Karpas-422 (cell line): ENCODE results near the gene HK3. TPM values are rescaled to one million over a fixed set of nuclear protein-coding genes. Genes with fewer than 3 reads are reported as not detected.

Experiments
- DNase-seq: peaks from one replicate; pipeline ENCODE4 v3.0.0-alpha.2; 2015
- H2AFZ ChIP-seq: fragments of 200-600 bp; sonication (generic); 2 replicates; pipeline ENCODE4 v1.6.1; 2014; ENCODE audit warnings: antibody characterized with exemption, low read length, mixed read lengths
- H3K27ac ChIP-seq: fragments of 200-600 bp; sonication (generic); 2 replicates; pipeline ENCODE4 v1.5.1; 2014; ENCODE audit warnings: mild to moderate bottlenecking, low read length, moderate library complexity
- H3K27me3 ChIP-seq: fragments of 200-600 bp; sonication (generic); 2 replicates; pipeline ENCODE4 v1.6.1; 2014; ENCODE audit warnings: low read length, mixed read lengths
- H3K36me3 ChIP-seq: fragments of 200-600 bp; sonication (generic); 2 replicates; pipeline ENCODE4 v1.6.1; 2014; ENCODE audit warnings: low read length, mixed read lengths; ENCODE audit not compliant: insufficient read depth
- H3K4me1 ChIP-seq: fragments of 200-600 bp; sonication (generic); 2 replicates; pipeline ENCODE4 v1.6.1; 2014; ENCODE audit warnings: mild to moderate bottlenecking, low read length, mixed read lengths
- H3K4me2 ChIP-seq: fragments of 200-600 bp; sonication (generic); 2 replicates; pipeline ENCODE4 v1.6.1; 2014; ENCODE audit warnings: low read length, low read depth, mild to moderate bottlenecking; ENCODE audit not compliant: poor library complexity, severe bottlenecking
- H3K4me3 ChIP-seq: fragments of 200-600 bp; sonication (generic); 2 replicates; pipeline ENCODE4 v1.5.1; 2014; ENCODE audit warnings: mild to moderate bottlenecking, antibody characterized with exemption, low read length, mixed read lengths
- H3K79me2 ChIP-seq: fragments of 200-600 bp; sonication (generic); 2 replicates; pipeline ENCODE4 v1.6.1; 2014; ENCODE audit warnings: mild to moderate bottlenecking, low read length, mixed read lengths
- H3K9ac ChIP-seq: fragments of 200-600 bp; sonication (generic); 2 replicates; pipeline ENCODE4 v1.6.0; 2014; ENCODE audit warnings: low read length
- H3K9me2 ChIP-seq: fragments of 200-600 bp; sonication (generic), shearing (Covaris generic); replicated peaks from 2 replicates; pipeline ENCODE4 v1.6.0; 2014; ENCODE audit warnings: mild to moderate bottlenecking, low read length, moderate library complexity; ENCODE audit not compliant: insufficient read depth
- H3K9me3 ChIP-seq: fragments of 300-700, 200-600 bp; sonication (generic); 2 replicates; pipeline ENCODE4 v1.6.1; 2014; ENCODE audit warnings: low read length, mixed read lengths
- H4K20me1 ChIP-seq: fragments of 200-600 bp; sonication (generic); 2 replicates; pipeline ENCODE4 v1.6.1; 2014; ENCODE audit warnings: mild to moderate bottlenecking, antibody characterized with exemption, low read length, low read depth; ENCODE audit not compliant: insufficient read depth
- total RNA-seq: library from RNA; depleted of rRNA; stranded (reverse); fragments of >200 nt; shearing (Covaris generic); gene quantifications from 2 replicates; pipeline ENCODE4 v1.2.3, GENCODE V29; 2014; ENCODE audit warnings: low replicate concordance

Gene HK3
- total RNA-seq, 1 experiment from 2014 or later: not detected

DNA sequence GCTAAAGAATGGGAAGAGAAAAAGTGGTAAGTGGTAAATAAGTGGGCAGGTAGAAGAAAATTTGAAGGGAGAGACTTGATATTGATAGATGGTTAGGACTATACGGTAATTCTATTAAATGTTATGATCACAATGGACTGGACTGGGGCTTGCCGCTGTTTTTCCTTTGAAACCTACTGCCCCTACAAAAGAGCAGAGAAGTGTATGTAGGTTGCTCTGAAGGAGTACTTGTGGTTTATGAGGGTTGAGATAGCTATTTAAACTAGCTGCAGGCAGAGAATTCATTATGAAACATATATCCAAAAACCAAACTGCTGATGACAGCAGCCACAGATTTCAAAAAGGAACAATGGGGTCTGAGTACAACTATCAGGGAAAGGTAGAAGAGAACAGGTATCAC, 16.8 kb upstream of the HK3 start:
- Histone ChIP-seq H3K4me3 (no peak overlapping the region), H3K36me3 (no peaks in the 10 kb centered on the region; the same call in 1 of the 2 replicates), H3K27me3 (no peaks in the 10 kb centered on the region), H3K9ac (no peak overlapping the region), H3K79me2 (peaks cover 43% of the 10 kb centered on the region), H3K9me3 (no peaks in the 10 kb centered on the region), H2AFZ (no peak overlapping the region), H3K27ac (no peak overlapping the region), H3K9me2 (no peaks in the 10 kb centered on the region), H4K20me1 (peaks cover 9% of the 10 kb centered on the region; the same call in 1 of the 2 replicates), H3K4me2 (no peak overlapping the region), H3K4me1 (no peaks in the 10 kb centered on the region)
- DNase-seq: no peak

DNA sequence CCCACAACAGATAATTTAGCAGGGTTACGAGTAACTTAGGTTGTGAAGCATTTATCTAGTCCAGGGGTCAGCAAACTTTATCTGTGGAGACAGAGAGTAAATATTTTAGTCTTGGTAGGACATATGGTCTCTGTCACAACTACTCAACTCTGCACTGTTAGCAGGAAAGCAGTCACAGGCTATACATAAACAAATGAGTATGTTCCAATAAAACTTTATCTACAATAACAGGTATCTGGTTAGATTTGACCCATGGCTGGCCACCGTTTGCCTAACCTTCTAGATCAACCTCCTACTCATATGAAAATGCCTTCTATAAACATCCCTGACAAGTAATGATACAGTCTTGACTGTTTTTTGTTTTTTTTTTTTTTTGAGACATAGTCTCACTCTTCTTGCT, 13.0 kb upstream of the HK3 start:
- no peaks in the 10 kb centered on the region for H3K9me2 ChIP-seq
- peaks cover 9% of the 10 kb centered on the region; the same call in 1 of the 2 replicates for H4K20me1 ChIP-seq
- H3K36me3 ChIP-seq: peaks cover 12% of the 10 kb centered on the region; the same call in 1 of the 2 replicates

DNA sequence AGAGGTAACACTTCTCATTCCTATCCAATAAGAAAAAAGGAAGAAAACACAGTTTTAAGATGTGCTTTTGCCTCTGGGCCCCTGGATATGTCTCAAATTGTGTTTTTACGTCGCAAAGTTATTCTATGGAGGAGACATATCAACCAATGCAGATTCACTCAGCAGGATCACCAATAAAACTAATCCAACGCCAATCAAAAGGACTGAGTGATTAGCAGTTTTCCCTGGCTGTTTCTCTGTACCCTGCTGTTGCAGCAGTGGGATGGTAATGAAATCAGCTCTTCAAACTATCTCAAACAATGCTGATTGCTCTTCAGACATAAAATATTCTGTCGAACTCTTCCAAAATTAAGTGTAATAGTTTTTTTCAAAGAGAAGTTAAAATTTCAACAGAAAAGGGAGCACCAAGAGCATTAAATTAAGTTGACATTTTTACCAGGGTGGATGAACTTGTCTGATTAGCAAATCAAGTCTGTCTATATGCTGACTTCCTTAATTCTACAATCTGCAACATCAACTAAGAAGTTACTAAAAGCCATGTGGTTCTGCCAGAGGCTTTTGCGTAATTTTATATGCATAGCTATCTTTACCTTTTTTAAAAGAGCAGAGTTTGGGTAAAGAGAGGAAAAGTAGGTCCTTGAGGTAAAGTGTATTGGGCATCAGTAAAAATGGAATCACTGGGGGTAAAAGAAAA, 9.7 kb upstream of the HK3 start:
- DNase-seq: no peak
- H3K79me2 ChIP-seq: peaks cover under 1% of the 10 kb centered on the region; the same call in 1 of the 2 replicates
- no peaks in the 10 kb centered on the region for H3K9me3 ChIP-seq
- H3K27ac ChIP-seq: no peak overlapping the region
- no peak overlapping the region for H3K4me2 ChIP-seq
- no peaks in the 10 kb centered on the region for H3K9me2 ChIP-seq
- H3K27me3 ChIP-seq: no peaks in the 10 kb centered on the region
- no peak overlapping the region for H2AFZ ChIP-seq
- 0 out of 2 replicates have a peak, but pooled peaks cover 12% of the 10 kb centered on the region for H4K20me1 ChIP-seq
- H3K36me3 ChIP-seq: peaks cover 43% of the 10 kb centered on the region; the same call in 1 of the 2 replicates
- no peak overlapping the region for H3K9ac ChIP-seq
- no peaks in the 10 kb centered on the region for H3K4me1 ChIP-seq
- H3K4me3 ChIP-seq: no peak overlapping the region

More for the DNA sequence above, 13.0 kb upstream of the HK3 start:
- DNase-seq: no peak
- no peak overlapping the region for H3K4me3 ChIP-seq
- no peak overlapping the region for H3K9ac ChIP-seq
- no peaks in the 10 kb centered on the region for H3K9me3 ChIP-seq
- no peaks in the 10 kb centered on the region for H3K27me3 ChIP-seq
- H3K4me1 ChIP-seq: no peaks in the 10 kb centered on the region
- H2AFZ ChIP-seq: no peak overlapping the region
- peaks cover 24% of the 10 kb centered on the region for H3K79me2 ChIP-seq
- no peak overlapping the region for H3K4me2 ChIP-seq
- no peak overlapping the region for H3K27ac ChIP-seq

DNA sequence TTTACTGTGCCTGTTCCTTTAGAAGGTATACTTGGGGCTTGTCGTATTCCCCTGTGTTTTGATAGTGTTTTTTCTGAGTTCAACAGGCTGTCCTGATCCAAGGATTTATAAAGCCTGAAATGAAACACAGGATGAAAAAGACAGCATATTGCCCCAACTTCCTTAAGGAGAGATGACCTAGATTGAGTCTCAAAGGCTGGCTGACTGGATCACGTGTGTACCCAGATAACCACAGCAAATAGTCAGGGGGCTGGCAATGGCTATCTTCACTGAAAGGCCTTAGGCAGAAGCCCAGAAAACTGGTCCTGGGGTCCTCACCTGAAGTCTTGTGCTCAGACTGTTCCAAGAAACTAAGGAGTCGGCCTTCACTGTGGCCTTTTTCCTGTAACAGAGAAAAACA, 7.7 kb upstream of the HK3 start:
- Histone ChIP-seq H3K4me3 (no peak overlapping the region), H2AFZ (no peak overlapping the region), H4K20me1 (0 out of 2 replicates have a peak, but pooled peaks cover 11% of the 10 kb centered on the region), H3K36me3 (peaks cover 49% of the 10 kb centered on the region; the same call in 1 of the 2 replicates), H3K4me2 (no peak overlapping the region), H3K9me3 (no peaks in the 10 kb centered on the region), H3K79me2 (no peaks in the 10 kb centered on the region), H3K27me3 (no peaks in the 10 kb centered on the region), H3K27ac (no peak overlapping the region), H3K9me2 (no peaks in the 10 kb centered on the region), H3K9ac (no peak overlapping the region), H3K4me1 (no peaks in the 10 kb centered on the region)
- DNase-seq: no peak

DNA sequence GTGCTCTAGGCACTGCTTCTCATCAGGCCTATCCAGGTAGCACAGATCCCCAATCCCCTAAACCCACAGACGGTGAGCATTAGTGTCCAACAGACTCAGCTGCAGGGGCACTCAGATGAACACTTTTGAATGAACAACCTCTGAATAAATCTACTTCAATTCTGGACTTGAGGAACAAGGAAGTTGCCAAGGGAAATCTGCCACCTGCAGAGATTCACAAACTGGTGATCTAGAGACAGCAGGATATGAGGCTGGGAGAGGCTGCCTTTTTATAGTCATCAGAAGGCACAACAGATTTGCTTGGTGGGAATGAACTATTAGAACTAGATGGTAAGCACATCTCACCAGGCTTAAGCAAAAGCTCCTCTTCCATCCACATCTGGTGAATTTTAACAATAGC, 7.0 kb upstream of the HK3 start:
- H3K9me2 ChIP-seq: no peaks in the 10 kb centered on the region
- no peaks in the 10 kb centered on the region for H3K4me1 ChIP-seq
- no peaks in the 10 kb centered on the region for H3K27me3 ChIP-seq
- H4K20me1 ChIP-seq: peaks cover 7% of the 10 kb centered on the region; the same call in 1 of the 2 replicates
- H2AFZ ChIP-seq: no peak overlapping the region
- no peak overlapping the region for H3K27ac ChIP-seq
- H3K9me3 ChIP-seq: no peaks in the 10 kb centered on the region
- DNase-seq: no peak
- H3K9ac ChIP-seq: no peak overlapping the region
- peaks cover 49% of the 10 kb centered on the region; the same call in 1 of the 2 replicates for H3K36me3 ChIP-seq
- H3K4me3 ChIP-seq: no peak overlapping the region
- no peaks in the 10 kb centered on the region for H3K79me2 ChIP-seq
- H3K4me2 ChIP-seq: no peak overlapping the region

DNA sequence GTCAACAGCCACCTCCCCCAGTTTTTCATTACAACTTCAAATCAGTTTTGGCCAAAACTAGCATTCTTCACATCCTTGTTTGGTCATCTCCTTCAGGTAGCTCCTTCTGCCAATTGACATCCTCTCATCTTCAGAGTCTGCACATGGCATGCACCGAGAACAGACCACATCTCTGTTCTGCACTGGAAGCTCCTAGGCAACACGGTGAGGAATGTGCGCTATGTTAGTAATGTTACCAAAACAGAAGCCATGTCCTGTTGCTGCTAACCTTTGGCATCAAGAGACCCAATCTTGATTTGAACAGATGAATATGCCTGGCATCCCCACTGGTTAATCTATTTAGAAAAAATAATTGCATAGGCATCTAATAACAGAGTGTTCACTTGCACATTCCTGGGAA, 5.1 kb upstream of the HK3 start:
- no peak for DNase-seq
- Histone ChIP-seq H3K9me3 (no peaks in the 10 kb centered on the region), H3K4me2 (no peak overlapping the region), H3K9ac (no peak overlapping the region), H3K27ac (no peak overlapping the region), H3K27me3 (no peaks in the 10 kb centered on the region), H3K36me3 (peaks cover 49% of the 10 kb centered on the region; the same call in 1 of the 2 replicates), H3K4me1 (no peaks in the 10 kb centered on the region), H4K20me1 (peaks cover 7% of the 10 kb centered on the region; the same call in 1 of the 2 replicates), H3K9me2 (no peaks in the 10 kb centered on the region), H3K4me3 (no peak overlapping the region), H3K79me2 (no peaks in the 10 kb centered on the region), H2AFZ (no peak overlapping the region)

DNA sequence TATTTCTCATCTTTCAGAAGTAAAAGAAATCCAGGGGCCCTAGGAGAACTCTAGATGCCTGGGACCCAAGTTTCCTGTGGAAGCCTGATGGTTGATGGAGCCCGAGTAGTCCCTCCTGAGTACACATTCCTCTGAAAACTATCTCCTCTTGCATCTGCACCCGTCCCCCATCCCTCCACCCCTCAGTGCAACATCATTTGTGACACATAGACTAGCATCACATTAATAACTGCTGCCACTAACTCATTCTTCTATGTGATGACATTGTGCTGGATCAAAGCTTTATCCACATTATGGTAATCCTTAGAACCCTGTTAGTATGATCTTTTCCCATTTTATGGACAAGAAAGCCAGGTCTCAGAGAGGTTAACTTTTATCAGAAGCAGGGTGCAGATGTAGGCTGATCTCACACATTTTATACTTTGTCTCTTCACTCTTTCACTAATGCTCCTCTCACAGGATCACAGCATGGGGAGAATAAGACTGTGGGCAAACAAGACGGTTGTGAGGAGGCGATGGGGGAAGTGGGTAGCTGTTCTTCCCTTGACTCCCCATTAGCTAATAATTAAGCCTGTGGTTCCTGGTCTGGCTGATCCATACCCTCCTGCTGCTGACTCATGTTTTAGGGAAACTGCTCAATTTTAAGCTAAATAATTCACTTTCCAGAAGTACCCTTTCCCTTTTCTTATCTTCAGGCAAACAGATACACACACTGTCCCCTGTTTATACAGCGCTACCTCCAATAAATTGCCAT, 3.9 kb upstream of the HK3 start:
- Histone ChIP-seq H3K4me3 (no peak overlapping the region), H3K36me3 (peaks cover 41% of the 10 kb centered on the region; the same call in 1 of the 2 replicates), H3K79me2 (no peaks in the 10 kb centered on the region), H3K27ac (no peak overlapping the region), H4K20me1 (peaks cover 7% of the 10 kb centered on the region; the same call in 1 of the 2 replicates), H3K4me2 (no peak overlapping the region), H2AFZ (no peak overlapping the region), H3K4me1 (no peaks in the 10 kb centered on the region), H3K9me3 (no peaks in the 10 kb centered on the region), H3K27me3 (no peaks in the 10 kb centered on the region), H3K9me2 (no peaks in the 10 kb centered on the region), H3K9ac (no peak overlapping the region)
- DNase-seq: no peak

DNA sequence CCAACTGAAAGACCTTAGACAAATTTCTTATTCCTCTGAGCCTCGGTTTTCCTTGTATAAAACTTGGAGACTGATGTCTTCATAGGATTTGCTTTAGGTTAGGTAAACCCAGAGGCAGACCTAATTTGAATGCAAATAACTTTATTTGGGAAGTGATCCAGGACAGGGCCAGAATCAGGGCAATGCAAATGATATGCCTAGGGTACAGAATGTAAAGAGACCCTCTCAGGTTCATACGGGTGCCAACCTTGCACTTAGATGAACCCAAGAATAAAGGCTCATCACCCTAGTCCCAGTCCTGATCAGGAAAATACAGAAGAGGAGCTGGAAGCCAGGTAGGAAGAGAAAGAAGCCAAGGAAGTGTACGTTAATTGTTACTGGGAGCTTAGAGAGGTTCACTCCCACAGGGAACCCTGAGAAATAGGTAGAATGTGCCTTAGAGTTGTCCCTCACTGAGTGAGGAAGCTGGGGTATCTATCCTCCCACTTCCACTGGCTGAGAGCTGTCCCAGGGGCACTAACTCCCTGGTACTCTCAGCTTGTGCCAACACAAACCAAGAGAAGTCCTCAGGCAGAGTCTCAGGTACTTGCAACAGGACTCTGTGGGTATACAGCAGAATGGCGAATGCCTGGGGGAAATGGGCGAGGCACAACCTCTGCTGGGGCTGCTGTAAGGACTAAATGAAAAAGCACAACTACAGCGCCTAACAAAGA, 3.1 kb upstream of the HK3 start:
- Histone ChIP-seq H4K20me1 (peaks cover 10% of the 10 kb centered on the region; the same call in 1 of the 2 replicates), H3K4me3 (no peak overlapping the region), H3K9me3 (no peaks in the 10 kb centered on the region), H3K27me3 (no peaks in the 10 kb centered on the region), H3K36me3 (peaks cover 39% of the 10 kb centered on the region; the same call in 1 of the 2 replicates), H3K9me2 (no peaks in the 10 kb centered on the region), H3K4me1 (no peaks in the 10 kb centered on the region), H3K79me2 (no peaks in the 10 kb centered on the region), H3K27ac (no peak overlapping the region), H3K9ac (no peak overlapping the region), H3K4me2 (no peak overlapping the region), H2AFZ (no peak overlapping the region)
- DNase-seq: no peak
